ENCODE results near the gene B4GALT3. TPM values are rescaled to one million over a fixed set of nuclear protein-coding genes. Genes with fewer than 3 reads are reported as not detected.
A peak's percentile ranks its signal among the peaks of the same experiment; 100 is the strongest.

Gene B4GALT3
- total and polyA plus RNA-seq, 9 of the 15 experiments (the other 6 are each of a cell fraction or from before 2014, with no cell fraction given): 31.2 to 103 (median 46.1) TPM

GRCh38 chr1:161200421-161200991 is 23.2 kb upstream of the B4GALT3 start (continued):
- TF ChIP-seq, protein P1, sequence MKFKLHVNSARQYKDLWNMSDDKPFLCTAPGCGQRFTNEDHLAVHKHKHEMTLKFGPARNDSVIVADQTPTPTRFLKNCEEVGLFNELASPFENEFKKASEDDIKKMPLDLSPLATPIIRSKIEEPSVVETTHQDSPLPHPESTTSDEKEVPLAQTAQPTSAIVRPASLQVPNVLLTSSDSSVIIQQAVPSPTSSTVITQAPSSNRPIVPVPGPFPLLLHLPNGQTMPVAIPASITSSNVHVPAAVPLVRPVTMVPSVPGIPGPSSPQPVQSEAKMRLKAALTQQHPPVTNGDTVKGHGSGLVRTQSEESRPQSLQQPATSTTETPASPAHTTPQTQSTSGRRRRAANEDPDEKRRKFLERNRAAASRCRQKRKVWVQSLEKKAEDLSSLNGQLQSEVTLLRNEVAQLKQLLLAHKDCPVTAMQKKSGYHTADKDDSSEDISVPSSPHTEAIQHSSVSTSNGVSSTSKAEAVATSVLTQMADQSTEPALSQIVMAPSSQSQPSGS (CRISPR knock-in tag; IDR thresholded peaks at IDR 0.05): no peak
- TF ChIP-seq GABPB1 (CRISPR knock-in tag; IDR thresholded peaks at IDR 0.05) (no peak), RBM39 (optimal IDR thresholded peaks at IDR 0.05; ENCODE audit: low read depth, low read length) (peak; percentile 25), IFI16 (CRISPR knock-in tag; IDR thresholded peaks at IDR 0.05) (no peak), HNRNPK (IDR thresholded peaks at IDR 0.05; ENCODE audit: low read depth, low read length, poor library complexity, severe bottlenecking) (no peak), SPI1 (IDR thresholded peaks at IDR 0.05; ENCODE audit: borderline replicate concordance, low read depth, low read length) (no peak), NCOA1 (IDR thresholded peaks at IDR 0.05; ENCODE audit: low read depth) (no peak), SRSF3 (IDR thresholded peaks at IDR 0.05; ENCODE audit: insufficient read depth, low read length) (no peak), TSC22D4 (tag; IDR thresholded peaks at IDR 0.05) (no peak), BRD4 (IDR thresholded peaks at IDR 0.05) (no peak), SOX6 (IDR thresholded peaks at IDR 0.05) (peak; percentile 72), GATAD2B (IDR thresholded peaks at IDR 0.05; ENCODE audit: borderline replicate concordance) (no peak), EGR1 (conservative IDR thresholded peaks at IDR 0.05) (peak; percentile 53; the same call in 1 of the 2 replicates), PRPF4 (IDR thresholded peaks at IDR 0.05; ENCODE audit: insufficient read depth, low read depth, low read length, poor library complexity, severe bottlenecking) (no peak), MXI1 (IDR thresholded peaks at IDR 0.05; ENCODE audit: low read depth, low read length) (no peak), TCFL5 (CRISPR knock-in tag; conservative IDR thresholded peaks at IDR 0.05) (no peak), NFIX (CRISPR knock-in tag; IDR thresholded peaks at IDR 0.05; ENCODE audit: low read depth) (no peak), CHAMP1 (IDR thresholded peaks at IDR 0.05) (no peak), NR1H2 (CRISPR knock-in tag; IDR thresholded peaks at IDR 0.05) (no peak), MNT (conservative IDR thresholded peaks at IDR 0.05) (no peak), GTF2B (IDR thresholded peaks at IDR 0.05; ENCODE audit: extremely low read depth, insufficient read length) (no peak)
- TF ChIP-seq, protein P2, sequence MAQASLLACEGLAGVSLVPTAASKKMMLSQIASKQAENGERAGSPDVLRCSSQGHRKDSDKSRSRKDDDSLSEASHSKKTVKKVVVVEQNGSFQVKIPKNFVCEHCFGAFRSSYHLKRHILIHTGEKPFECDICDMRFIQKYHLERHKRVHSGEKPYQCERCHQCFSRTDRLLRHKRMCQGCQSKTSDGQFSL (CRISPR knock-in tag; IDR thresholded peaks at IDR 0.05): peak; percentile 75; the same call in 1 of the 2 replicates
- TF ChIP-seq, protein P2 (tag; IDR thresholded peaks at IDR 0.05): no peak

Measured in K562 (cell line).